Gastrocnemius medialis (tissue), 4 donors: ENCODE measurements around the gene TAPBP. TPM values are rescaled to one million over a fixed set of nuclear protein-coding genes. Genes with fewer than 3 reads are reported as not detected.

Experiments
- ATAC-seq, 2 donors: fragments of 150-250 bp; one replicate each; pipeline ENCODE4 v1.9.1; 2016
- DNase-seq, 2 donors: peaks; one replicate each; pipeline ENCODE4 v3.0.0-alpha.2; 2019
- H3K27ac ChIP-seq, 4 donors: fragments of 200-600 bp; sonication (generic); 1 replicate in 1 of 4; 2 replicates in 3 of 4; pipeline ENCODE4 v1.5.1; 2016 to 2018; ENCODE audit warnings: mild to moderate bottlenecking in 2 of 4, moderate library complexity in 1 of 4
- H3K27me3 ChIP-seq, 3 donors: fragments of 200-600 bp; sonication (generic) in 2 of 3; 1 replicate in 1 of 3; 2 replicates in 2 of 3; pipeline versions ENCODE4 v1.5.1 to v1.6.0; 2016 to 2019; ENCODE audit warnings: mild to moderate bottlenecking in 1 of 3, moderate library complexity in 1 of 3
- H3K36me3 ChIP-seq, 2 donors: fragments of 200-600 bp; sonication (generic) in 1 of 2; one replicate each; pipeline ENCODE4 v1.5.1; 2017 to 2018
- H3K4me1 ChIP-seq, 2 donors: fragments of 200-600 bp; sonication (generic) in 1 of 2; one replicate each; pipeline ENCODE4 v1.5.1; 2016 to 2017; ENCODE audit warnings: mild to moderate bottlenecking in 2 of 2
- H3K4me3 ChIP-seq, 4 donors: fragments of 200-600 bp; sonication (generic) in 3 of 4; 1 replicate in 1 of 4; 2 replicates in 3 of 4; pipeline ENCODE4 v1.5.1; 2016 to 2019; ENCODE audit warnings: mild to moderate bottlenecking in 2 of 4
- H3K9me3 ChIP-seq, 3 donors: fragments of 200-600 bp; sonication (generic) in 2 of 3; 1 replicate in 1 of 3; 2 replicates in 2 of 3; pipeline ENCODE4 v1.5.1; 2016 to 2019
- CTCF ChIP-seq, 5 experiments: fragments of 450-650 bp in 3 of 5; fragments of 200-600 bp in 2 of 5; sonication (generic) in 2 of 5; IDR thresholded peaks in 4 of 5; conservative IDR thresholded peaks in 1 of 5; 1 replicate in 4 of 5; 2 replicates in 1 of 5; pipeline ENCODE4 v1.5.1; 2016 to 2019; ENCODE audit warnings: antibody characterized with exemption in 5 of 5, mild to moderate bottlenecking in 3 of 5, moderate library complexity in 3 of 5
- POLR2A ChIP-seq, 2 donors: fragments of 450-650 bp; IDR thresholded peaks; one replicate each; pipeline ENCODE4 v1.6.1; 2017; ENCODE audit warnings: antibody characterized with exemption in 2 of 2, mild to moderate bottlenecking in 2 of 2, moderate library complexity in 2 of 2
- in situ Hi-C, 4 donors: fragments of 200-750 bp; cut with MboI; loops; one replicate each; pipeline versions ENCODE4 v1.15.0 to v1.8.0; 2017; ENCODE audit warnings: low sequenced_read_pairs in 4 of 4
- intact Hi-C: fragments of 100-400 bp; cut with DNase I; formaldehyde crosslinking; loops from one replicate; pipeline ENCODE4 v1.15.1; 2023; ENCODE audit warnings: low total_unique reads
- total RNA-seq, 4 donors: library from RNA; depleted of rRNA; stranded (reverse); fragments of >200 nt; gene quantifications; one replicate each; pipeline versions ENCODE4 v1.1.0 to v1.2.3, GENCODE V29; 2016

TAPBP gene
- total RNA-seq, 4 donors from 2014 or later = 15.9 to 42.4 (median 36.5) TPM

- Histone ChIP-seq H3K4me1 (peaks cover 29 to 34% of the 10 kb centered on the region in 2 donors), H3K4me3 (peak overlapping the region; percentile 61 to 88 (median 78))
- intact Hi-C loops = no loop called here
Measured at GRCh38 chr6:33324125-33324524, 10.2 kb upstream of the TAPBP start.

GRCh38 chr6:33323623-33323948 lies 9.7 kb upstream of the TAPBP start:
- Histone ChIP-seq H3K4me1 (peaks cover 30 to 39% of the 10 kb centered on the region in 2 donors), H3K36me3 (peaks cover 0 to 27% of the 10 kb centered on the region in 2 donors), H3K9me3 (no peaks in the 10 kb centered on the region), H3K27me3 (no peaks in the 10 kb centered on the region), H3K27ac (peak overlapping the region; percentile 84 to 95 (median 90)), H3K4me3 (peak overlapping the region; percentile 61 to 88 (median 78))
- ATAC-seq = peak in 1 of 2 donors; percentile 1
- intact Hi-C loops = loop anchor here (1.0 kb wide), 3 partner anchors 22 to 87 kb away; partner anchors contain the start of genes PFDN6 and WDR46
- TF ChIP-seq CTCF (IDR thresholded peaks at IDR 0.05 in 4 of 5, conservative IDR thresholded peaks at IDR 0.05 in 1 of 5) = no peak
- no peak for TF ChIP-seq POLR2A (IDR thresholded peaks at IDR 0.05)
- in situ Hi-C loops = no loop called here
- DNase-seq = no peak

More at GRCh38 chr6:33324125-33324524, 10.2 kb upstream of the TAPBP start:
- Histone ChIP-seq H3K9me3 (no peaks in the 10 kb centered on the region), H3K27ac (peak overlapping the region; percentile 84 to 95 (median 90)), H3K36me3 (peaks cover 0 to 22% of the 10 kb centered on the region in 2 donors), H3K27me3 (no peaks in the 10 kb centered on the region)
- no peak for TF ChIP-seq CTCF (IDR thresholded peaks at IDR 0.05 in 4 of 5, conservative IDR thresholded peaks at IDR 0.05 in 1 of 5)
- TF ChIP-seq POLR2A (IDR thresholded peaks at IDR 0.05) = no peak
- DNase-seq = no peak
- in situ Hi-C loops = no loop called here
- ATAC-seq = no peak

- H3K9me3 ChIP-seq = no peaks in the 10 kb centered on the region
- no peak overlapping the region for H3K4me3 ChIP-seq
- in situ Hi-C loops = no loop called here
- no peak for DNase-seq
- TF ChIP-seq POLR2A (IDR thresholded peaks at IDR 0.05) (no peak), CTCF (IDR thresholded peaks at IDR 0.05 in 4 of 5, conservative IDR thresholded peaks at IDR 0.05 in 1 of 5) (no peak)
- ATAC-seq = no peak
- peak overlapping the region; percentile 58 to 93 (median 86) for H3K27ac ChIP-seq
- peaks cover 43 to 56% of the 10 kb centered on the region in 2 donors for H3K4me1 ChIP-seq
- H3K36me3 ChIP-seq = peaks cover 0 to 30% of the 10 kb centered on the region in 2 donors
- H3K27me3 ChIP-seq = no peaks in the 10 kb centered on the region
- intact Hi-C loops = no loop called here
Measured at GRCh38 chr6:33321227-33321626, 7.3 kb upstream of the TAPBP start.

GRCh38 chr6:33320315-33321181 lies 6.7 kb upstream of the TAPBP start:
- H3K27me3 ChIP-seq = no peaks in the 10 kb centered on the region
- peaks cover 0 to 30% of the 10 kb centered on the region in 2 donors for H3K36me3 ChIP-seq
- intact Hi-C loops (no loop called here), in situ Hi-C loops (no loop called here)
- H3K9me3 ChIP-seq = no peaks in the 10 kb centered on the region
- no peak for ATAC-seq
- peaks cover 43 to 56% of the 10 kb centered on the region in 2 donors for H3K4me1 ChIP-seq
- peak in 1 of 2 donors; percentile 57 for DNase-seq
- peak overlapping the region; percentile 31 to 84 (median 54) for H3K27ac ChIP-seq
- no peak overlapping the region for H3K4me3 ChIP-seq
- no peak for TF ChIP-seq CTCF (IDR thresholded peaks at IDR 0.05 in 4 of 5, conservative IDR thresholded peaks at IDR 0.05 in 1 of 5)
- no peak for TF ChIP-seq POLR2A (IDR thresholded peaks at IDR 0.05)
